Hematopoietic multipotent progenitor cell treated with erythropoietin and hydrocortisone succinate and interleukin-3 and kit ligand, for 15 days (in vitro differentiated cells): ENCODE measurements around the gene PTPN3.
"Not testable (repeated sequence)": the region's sequence is repeated elsewhere in the genome, so short reads cannot be mapped to it uniquely, and the experiment has no call there.

Source experiments
- DNase-seq: peaks from one replicate; pipeline ENCODE4 v3.0.0-alpha.2; 2015; ENCODE audit warnings: low spot score

The PTPN3 gene

DNA sequence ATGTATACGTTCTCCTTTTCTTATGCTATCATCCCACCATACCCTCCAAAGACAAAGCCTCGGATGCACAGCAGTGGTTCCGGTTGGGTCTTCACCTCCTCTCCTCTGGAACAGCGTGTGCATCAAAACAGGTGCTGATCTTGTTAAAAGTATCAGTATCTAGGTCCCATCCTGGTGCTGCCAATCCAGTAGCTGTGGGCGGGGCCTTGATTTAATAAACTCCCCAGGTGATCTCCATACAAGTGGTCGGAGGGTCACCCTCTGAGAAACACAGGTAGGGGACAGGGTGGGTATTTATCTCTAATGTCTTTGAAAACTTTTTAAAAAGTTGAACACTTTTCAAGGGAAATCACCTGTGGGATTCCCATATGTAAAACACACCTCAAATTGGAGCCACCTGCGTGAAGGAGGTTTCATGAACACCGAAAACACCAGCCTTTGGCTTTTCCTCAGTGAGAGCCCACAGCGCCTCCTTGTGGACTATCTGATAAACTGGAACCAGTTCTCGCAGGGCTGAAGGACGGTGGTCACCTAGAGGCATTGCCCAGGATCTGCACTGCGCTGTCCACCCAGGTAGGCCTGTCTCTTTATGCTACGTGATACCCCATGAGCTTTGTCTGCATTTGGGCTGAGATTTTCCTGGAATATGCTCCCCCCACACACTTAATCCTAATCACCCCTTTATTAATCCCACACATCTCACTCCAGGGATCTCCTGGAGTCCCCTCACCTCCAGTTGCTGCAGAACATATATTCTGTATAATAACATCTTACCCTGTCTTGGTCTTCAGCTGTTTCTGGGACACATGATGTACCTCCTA lies 96.7 kb downstream of the PTPN3 start:
- peak; percentile 36 for DNase-seq

DNA sequence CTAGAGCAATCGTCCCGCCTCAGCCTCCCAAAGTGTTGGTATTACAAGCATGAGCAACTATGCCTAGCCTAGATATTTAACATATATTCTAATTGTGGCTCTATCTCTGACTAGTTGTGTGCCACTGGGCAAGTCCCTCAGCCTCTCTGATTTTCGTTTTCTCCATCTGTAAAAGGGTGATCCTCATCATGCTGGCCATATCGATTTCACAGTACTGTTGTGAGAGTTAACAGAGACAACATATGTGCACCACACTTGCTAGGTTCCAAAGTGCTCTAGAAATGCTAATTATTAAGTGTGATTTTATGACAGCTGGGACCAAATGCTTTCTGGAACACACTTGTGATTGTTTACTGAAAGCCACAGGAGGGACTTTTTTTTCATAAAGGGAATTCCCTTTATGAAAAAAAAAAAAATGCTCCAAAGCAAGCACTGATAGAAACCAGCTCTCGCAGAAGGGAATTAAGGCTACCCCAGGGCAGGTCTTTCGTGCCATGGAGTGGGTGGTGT lies 98.8 kb downstream of the PTPN3 start:
- DNase-seq: no peak

DNA sequence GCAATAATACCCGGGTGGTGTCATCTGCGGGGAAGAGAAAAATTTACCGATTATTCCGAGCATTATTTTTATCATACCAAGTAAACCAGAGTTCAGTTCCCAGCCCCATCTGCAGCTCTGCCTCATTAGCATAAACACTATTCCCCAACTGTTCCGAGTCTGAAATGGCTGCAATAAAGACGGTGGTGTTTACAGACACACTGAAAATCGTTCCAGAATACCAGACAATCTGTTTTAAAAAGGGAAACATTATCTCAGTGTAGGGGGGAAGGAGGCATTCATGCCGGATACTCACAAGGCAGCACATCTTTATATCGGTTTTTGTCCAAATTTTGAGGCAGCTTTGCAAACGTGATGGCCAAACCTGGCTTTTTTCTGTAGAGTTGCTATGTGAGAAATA lies 106.9 kb downstream of the PTPN3 start:
- no peak for DNase-seq

DNA sequence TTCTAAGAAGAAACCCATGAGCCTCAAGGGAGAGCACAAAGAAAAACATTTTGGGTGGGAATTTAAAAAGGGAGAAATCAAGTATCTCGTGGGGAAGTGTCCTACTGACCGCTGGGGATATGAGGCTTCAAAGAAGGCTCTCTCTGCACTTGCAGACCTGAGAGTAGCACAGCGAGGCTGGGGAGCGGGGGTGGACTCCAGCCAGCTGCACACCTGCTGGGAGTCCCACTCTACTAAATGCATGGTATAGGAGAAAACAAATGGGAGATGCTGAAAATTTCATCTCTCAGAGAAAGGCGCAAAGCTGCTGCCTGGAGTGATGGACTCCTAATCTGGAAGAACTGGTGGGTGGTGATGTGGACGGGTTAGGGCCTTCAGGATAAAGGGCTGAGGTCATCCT lies 110.3 kb downstream of the PTPN3 start:
- no peak for DNase-seq

DNA sequence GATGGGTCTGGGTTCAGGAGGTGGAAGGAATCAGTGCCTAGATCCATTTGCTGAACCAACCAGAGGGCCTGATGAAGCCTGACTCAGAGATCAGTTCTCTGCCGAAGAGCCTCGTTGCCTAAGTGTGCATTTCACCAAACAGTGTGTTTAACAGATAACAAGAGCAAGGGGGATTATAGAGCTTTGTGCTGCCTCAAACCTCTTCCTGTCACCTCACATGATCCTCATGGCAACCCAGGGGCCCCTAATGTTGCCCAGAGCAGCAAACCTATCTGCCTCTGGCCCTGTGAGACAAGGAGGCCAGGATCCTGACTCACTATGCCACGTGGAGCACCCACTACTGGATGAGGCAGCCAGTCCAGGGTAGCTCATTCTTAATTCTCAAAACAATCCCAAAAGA lies 110.9 kb downstream of the PTPN3 start:
- no peak for DNase-seq

DNA sequence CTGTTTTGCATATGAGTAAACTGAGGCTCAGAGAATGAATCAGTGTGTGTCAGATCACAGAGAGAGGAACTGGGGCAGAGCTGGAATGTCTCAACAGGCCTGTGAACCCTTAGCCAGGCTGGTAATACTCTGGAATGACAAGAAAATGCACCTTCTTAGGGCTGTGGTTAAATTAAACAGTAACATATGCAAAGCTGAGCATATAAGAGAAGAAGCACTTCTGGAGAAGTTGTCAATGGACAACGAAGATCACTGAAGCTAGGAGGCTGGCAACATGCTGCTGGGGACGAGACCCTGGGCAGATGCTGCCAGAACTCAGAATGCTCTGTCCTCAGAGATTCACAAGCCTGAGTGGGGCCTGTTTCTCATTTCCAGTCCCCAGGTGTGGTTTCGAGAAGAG lies 112.6 kb downstream of the PTPN3 start:
- DNase-seq: no peak

DNA sequence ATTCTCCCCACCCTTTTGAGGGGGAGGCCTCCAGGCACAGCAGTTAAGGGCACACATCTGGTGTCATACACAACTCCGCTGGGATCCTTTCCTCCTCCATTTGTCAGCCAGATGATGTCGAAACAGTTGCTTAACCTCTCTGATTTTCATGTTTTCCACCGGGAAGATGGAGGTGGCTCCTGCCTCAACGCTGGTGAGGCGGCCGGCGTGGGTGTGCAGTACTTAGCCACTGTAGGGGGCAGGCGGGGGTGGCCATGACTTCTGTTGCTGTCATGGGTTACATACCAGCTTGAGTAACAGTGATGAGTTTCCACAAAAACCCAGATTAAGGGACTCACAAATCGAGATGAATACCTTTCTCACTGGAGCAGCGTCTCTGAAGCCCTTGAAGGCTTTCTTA lies 114.2 kb downstream of the PTPN3 start:
- DNase-seq: no peak

DNA sequence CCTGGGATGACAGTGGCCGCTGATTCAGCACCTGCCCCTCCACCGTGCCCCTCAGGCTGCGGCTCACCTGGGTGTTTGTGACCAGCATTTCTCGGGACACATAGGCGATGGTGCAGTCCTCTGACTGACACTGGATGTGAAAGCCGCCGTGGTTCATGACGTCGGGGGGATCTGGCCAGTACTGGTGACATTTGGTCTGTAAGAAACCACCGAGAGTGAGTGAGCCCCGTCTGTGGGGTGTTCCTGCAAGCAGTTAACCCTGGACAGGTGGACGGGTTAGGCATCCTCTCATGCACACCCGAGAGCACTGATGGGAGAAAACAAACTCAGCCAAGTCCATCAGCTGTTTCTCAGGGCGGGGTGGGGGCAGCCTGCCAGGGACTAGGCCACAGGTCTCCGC lies 114.8 kb downstream of the PTPN3 start:
- DNase-seq: no peak

DNA sequence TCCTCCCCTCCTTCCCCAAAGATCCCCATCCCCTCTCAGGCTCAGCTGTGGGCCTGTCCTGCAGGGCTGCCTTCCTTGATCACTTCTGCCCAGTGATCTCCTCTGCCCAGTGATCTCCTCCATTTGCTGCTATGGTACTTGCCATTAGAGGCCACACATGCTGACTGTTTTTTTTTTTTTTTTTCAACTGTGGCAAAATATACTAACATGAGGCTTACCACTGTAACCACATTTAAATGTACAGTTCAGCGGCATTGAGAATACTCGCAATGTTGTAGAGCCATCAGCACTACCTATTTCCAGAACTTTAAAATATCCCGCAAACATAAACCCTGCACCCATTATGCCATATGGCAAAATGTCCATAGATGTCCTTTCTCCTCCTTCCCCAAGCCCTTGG lies 115.5 kb downstream of the PTPN3 start:
- DNase-seq: no peak

DNA sequence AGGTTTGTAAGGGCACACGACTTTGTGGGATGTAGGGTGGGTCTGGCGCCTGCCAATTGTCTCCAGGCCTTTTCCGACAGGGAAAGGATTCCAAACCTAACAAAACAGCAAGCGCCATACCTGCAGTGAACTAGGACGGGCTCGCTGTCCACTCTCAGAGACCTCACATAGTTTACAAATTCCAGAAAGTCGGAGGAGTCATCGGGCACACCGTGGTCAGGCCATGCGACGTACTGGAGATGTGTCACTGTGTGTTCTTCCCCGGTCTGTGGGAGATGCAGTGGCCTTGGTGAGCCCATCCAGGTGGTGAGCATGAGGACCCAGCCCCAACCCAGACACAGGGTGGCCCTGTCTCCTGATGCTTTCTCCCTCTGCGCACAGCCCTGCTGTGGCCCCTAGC lies 115.9 kb downstream of the PTPN3 start:
- no peak for DNase-seq

DNA sequence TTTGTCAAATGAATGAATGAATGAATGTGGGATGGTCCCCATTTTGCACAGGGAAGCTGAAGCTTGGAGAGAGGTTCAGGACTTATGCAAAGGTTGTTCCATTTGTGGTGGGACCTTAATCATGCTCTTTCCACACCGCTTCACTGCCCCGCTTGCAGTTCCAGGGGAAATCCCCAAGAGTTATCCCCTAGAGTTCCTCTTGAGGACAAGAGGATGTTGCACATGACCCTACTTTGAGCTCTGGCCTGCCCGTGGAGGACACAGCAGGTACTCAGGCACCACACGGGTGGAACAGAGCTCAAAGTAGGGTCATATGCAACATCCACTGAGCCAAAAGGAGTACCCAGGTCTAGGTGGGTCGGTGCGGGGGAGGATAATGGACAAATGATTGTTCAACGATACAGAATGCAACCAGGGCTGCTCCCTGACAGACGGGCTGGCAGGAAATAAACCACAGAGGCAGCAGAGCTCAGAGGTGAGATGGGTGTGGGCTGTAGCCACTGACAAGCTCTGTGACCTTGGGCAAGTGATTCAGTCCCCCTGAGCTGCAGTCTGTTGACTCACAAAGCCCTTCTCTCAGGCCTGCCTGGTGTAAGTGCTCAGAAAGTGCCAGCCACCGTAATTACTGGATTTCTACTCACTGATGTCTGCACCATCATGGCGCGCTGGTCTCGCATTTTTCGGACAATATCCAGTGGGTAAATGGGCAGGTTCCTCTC lies 116.9 kb downstream of the PTPN3 start:
- no peak for DNase-seq

DNA sequence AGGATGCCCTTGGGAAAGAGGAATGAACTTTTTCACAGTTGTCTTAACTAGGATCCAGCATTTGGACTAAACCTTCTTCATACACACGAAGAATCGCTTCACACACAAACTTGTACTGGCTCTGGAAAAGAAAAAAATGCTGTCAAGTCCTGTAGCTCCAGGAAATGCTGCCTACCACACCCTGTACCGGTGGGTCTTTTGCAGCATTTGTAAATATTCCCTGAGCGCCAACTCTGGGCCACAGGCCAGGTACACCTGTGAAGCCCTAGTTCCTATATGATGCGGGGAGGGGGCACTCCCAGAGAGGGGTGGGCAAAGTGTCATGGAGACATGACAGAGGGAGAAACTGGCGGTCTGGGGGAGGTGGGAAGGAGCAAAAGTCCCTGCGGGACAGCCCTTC lies 118.6 kb downstream of the PTPN3 start:
- DNase-seq: no peak

DNA sequence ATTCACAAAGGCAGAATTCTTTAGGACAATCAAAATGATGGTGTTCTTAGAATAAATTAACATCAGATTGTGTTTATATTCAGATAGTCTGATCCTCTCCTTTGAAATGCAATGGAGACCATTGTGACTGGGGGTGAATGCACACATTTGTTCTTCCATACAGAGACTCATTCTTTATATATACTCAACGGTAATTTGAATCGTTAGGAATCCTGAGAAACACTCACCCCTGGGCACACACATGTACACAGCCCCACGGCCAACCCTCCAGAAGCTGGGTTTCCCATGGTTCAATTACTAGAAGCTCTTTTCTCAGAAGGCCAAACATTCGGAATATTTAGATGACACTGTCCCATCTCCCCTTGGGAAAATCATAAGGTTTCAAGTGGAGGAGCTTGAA lies 119.8 kb downstream of the PTPN3 start:
- DNase-seq: no peak

DNA sequence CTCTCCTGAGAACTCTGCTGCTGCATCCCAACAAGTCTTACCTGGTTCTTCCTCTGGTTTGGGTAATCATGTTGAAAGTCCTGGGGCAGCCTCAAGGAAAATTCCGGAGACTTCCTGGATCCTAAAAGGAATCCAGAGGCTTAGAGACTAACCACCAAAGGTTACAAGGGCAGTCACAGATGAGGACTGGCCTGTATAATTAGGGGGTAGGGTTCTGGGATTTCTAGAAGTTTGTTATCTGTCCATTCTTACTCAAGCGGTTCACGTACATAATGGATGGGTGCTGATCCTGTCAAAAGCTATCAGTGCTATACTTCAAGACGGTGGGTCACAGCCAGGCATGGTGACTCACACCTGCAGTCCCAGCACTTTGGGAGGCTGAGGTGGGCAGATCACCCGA lies 125.9 kb downstream of the PTPN3 start:
- no peak for DNase-seq

DNA sequence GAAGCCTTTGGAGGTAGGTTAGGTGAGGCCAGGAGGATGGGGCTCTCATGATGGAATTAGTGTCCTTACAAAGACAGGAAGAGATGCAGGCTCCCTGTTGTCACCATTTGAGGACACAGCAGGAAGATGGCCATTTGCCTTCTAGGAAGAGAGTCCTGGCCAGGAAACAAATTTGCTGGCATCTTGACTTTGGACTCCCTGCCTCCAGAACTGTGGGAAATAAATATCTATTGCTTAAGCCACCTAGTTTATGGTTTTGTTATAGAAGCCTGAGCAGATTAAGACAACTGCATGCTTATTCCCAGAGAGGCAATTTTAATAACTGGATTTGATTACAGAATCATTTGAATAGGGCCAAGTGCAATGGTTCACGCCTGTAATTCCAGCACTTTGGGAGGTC lies 126.7 kb downstream of the PTPN3 start:
- DNase-seq: no peak

DNA sequence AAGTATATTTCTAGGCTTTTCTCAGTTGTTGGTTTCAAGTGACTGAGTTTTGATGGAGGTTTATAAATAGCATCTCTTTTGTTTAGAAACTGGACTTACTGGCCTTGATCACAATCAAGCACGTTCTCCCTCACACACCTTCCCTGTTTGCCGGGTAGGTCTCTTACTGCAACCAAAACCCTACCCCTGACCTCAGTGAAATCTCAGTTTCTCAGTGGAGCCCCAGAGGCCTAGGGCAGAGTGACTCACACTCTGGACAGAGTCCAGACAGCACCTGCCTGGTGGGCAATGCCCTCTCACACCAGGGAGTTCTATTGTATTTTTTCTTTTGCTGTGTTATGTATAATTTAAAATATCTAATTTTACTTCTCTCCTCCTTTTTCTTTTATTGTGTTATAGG lies 128.8 kb downstream of the PTPN3 start:
- DNase-seq: no peak

DNA sequence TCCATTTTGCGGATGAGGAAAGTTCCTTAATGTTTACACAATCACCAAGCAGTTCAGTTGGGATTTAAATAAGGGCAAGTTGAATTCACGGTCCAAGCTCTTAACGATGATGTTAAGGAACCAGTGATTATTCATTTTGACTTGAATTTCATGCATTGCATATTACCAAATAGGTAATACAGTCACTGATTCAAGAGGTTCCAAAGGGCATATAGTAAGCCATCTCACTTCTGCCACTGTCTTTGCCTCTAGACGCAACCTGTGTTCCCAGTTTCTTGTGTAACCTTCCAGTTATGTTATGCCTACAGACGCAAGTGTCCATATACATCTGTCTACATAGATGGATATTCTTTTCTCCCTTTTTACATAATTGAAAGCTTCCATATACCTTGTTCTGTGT lies 137.3 kb downstream of the PTPN3 start:
- no peak for DNase-seq

DNA sequence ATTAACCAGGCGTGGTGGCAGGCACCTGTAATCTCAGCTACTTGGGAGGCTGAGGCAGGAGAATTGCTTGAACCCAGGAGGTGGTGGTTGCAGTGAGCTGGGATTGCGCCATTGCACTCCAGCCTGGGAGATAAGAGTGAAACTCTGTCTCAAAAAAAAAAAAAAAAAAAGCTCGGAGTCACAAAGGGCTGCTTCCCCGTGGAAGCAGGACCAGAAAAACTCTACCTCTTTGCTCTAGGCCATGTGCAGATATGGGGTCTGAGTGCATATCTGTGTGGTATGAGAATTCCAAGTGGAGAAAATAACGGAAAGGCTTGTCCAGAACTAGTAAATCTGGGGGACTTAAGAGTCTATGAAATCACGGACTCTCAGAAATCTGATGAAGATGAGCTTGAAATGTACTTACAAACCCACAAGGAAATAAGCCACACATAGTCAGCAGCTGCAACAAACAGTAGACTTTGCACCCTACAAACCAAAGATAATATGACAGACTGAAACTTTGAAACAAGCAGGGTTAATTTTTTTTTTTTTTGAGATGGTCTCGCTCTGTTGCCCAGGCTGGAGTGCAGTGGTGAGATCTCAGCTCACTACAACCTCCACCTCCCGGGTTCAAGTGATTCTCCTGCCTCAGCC lies 139.0 kb downstream of the PTPN3 start:
- DNase-seq: not testable (repeated sequence)

DNA sequence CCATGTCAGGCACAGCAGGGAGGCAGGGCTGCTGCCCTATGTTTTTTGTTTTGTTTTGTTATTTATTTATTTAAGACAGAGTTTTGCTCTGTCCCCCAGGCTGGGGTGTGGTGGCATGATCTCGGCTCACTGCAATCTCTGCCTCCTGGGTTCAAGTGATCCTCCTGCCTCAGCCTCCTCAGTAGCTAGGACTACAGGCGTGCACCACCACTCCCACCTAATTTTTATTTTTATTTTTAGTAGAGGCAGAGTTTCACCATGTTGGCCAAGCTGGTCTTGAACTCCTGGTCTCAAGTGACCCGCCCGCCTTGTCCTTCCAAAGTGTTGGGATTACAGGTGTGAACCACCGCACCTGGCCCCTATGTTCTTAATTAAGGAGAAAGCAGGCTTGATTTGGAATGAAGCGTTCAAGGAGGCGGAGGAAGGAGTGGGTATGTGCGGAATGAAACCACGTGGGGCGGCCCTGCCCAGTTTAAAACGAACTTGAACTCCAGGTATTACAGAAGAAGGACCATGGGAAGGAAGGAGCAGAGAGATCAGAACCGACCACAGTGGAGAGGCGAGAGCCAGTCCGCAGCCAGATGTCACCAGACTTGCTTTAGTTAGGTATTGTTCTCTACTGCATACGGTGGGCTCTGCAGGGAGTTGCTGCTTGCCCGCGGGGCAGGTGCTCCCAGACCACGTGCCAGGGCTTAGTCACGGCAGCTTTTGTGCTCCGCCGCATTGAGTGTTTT lies 142.4 kb downstream of the PTPN3 start:
- DNase-seq: no peak

DNA sequence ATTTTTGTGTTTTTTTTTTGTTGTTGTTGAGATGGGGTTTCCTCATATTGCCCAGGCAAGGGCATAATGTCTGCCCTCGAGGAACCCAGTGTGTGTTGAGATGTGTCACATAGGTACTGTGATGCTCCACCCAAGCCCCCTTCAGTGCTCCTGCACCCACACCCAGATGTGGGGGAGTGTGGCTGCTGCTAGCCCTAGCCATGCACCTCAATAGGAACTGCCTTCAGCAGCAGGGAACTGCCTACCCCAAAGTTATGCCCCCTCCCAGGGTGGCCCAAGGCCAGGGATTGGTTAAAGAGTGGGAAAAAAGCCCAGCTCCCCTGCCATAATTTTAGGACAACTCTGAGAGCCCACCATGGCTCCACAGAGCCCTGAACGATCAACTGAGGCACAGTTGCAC lies 143.9 kb downstream of the PTPN3 start:
- DNase-seq: no peak

DNA sequence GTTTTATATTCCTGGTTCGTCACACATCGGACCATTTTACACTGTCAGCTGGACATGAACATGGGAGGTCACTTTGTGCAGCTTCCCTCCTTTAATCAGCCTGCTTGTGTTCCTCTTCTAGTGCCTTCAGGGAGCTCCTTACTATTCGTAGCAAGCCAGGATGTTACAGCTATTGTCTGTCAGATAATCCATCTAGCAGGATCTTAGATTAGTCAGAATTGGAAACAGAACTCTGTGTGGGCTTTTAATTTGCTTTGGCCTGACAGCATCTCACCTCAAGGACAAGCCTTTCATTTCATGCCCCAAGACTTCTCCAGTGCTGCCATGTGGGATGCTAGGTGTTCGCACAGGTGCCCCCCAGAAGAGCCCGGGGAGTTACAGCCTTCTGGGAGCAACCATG lies 147.1 kb downstream of the PTPN3 start:
- no peak for DNase-seq

DNA sequence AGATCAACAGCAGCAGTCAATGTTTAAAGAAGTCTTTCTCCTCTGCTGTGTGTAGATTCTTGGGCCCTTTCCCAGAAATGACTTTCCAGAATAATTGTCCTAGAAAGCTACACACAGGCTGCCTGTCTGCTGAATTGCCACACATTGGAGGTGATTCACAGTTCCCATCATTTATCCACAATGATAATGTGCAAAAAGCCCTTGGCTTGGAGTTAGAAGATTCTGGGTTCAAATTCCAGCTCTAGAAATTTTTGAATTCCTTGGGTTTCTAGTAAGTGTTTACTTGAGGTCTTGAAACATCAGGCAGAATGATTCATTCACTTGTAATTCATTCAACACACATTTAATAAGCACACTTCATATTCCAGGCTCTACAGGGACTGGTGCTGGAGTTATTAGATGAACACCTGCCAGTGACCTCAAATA lies 148.7 kb downstream of the PTPN3 start:
- no peak for DNase-seq
